Psoas muscle (tissue), 8 donors: Measurements from ENCODE around the gene MAST4. TPM values are rescaled to one million over a fixed set of nuclear protein-coding genes. Genes with fewer than 3 reads are reported as not detected.

ENCODE experiments used
- ATAC-seq, 4 donors: fragments of 200-7000 bp; cut with Tn5 transposase; one replicate each; pipeline ENCODE4 v1.9.1; 2020; ENCODE audit warnings: moderate library complexity in 3 of 4, mild to moderate bottlenecking in 2 of 4
- DNase-seq, 2 donors: peaks; one replicate each; pipeline ENCODE4 v3.0.0-alpha.2; 2020
- H3K27ac ChIP-seq: fragments of 200-600 bp; one replicate; pipeline ENCODE4 v1.8.0; 2022
- H3K27me3 ChIP-seq, 3 donors: fragments of 200-600 bp in 1 of 3; one replicate each; pipeline versions ENCODE4 v1.6.1 to v1.8.0; 2013 to 2022; ENCODE audit warnings: low read length in 2 of 3, mild to moderate bottlenecking in 2 of 3, moderate library complexity in 1 of 3; ENCODE audit not compliant: insufficient read depth in 3 of 3
- H3K36me3 ChIP-seq, 2 donors: fragments of 200-600 bp in 1 of 2; one replicate each; pipeline versions ENCODE4 v1.6.1 to v1.8.0; 2013 to 2022; ENCODE audit warnings: low read depth in 1 of 2, mild to moderate bottlenecking in 1 of 2, moderate library complexity in 1 of 2; ENCODE audit not compliant: insufficient read depth in 1 of 2
- H3K4me1 ChIP-seq: fragments of 200-600 bp; one replicate; pipeline ENCODE4 v1.8.0; 2022
- H3K4me3 ChIP-seq: fragments of 200-600 bp; one replicate; pipeline ENCODE4 v1.8.0; 2022; ENCODE audit warnings: mild to moderate bottlenecking
- H3K9me3 ChIP-seq: fragments of 200-600 bp; one replicate; pipeline ENCODE4 v1.8.0; 2022
- WGBS, 3 donors: extraction: QIAGEN DNeasy Blood & Tissue Kit; methylation state at CpG; one replicate each; pipeline versions ENCODE4 v1.1.6 to v1.1.7; 2013; 5-methylcytosine and 5-hydroxymethylcytosine counted together
- intact Hi-C, 2 donors: fragments of 100-400 bp; cut with DNase I; formaldehyde crosslinking; loops; one replicate each; pipeline versions ENCODE4 v1.11.0 to v1.14.2; 2022
- polyA plus RNA-seq, 3 donors: library from polyadenylated mRNA; stranded (reverse); fragments of 200-250 nt; gene quantifications; one replicate each; pipeline ENCODE4 v1.2.3, GENCODE V29; 2013
- total RNA-seq, 4 donors: library from RNA; stranded (reverse); fragmentation: NEBNext Ultra II Directional in 2 of 4; extraction: Animal tissue kit (Norgen Biotek cat#: 25700) in 2 of 4; gene quantifications; one replicate each; pipeline versions ENCODE4 v1.2.1 to v1.2.4, GENCODE V29; 2021 to 2023
- TF ChIP-seq, protein P1 (sequence below): fragments of 200-600 bp; IDR thresholded peaks from one replicate; pipeline ENCODE4 v1.8.0; 2022; ENCODE audit warnings: antibody characterized with exemption
- donor health status: healthy with polysubstance abuse.
- donor health status: DM: no; HTN: no; CAD: no; lungs with moderate emphysema.
- donor health status: Bipolar disorder and iron deficiency.
- donor health status: healthy.
- donor health status: DM: yes; HTN: yes; CAD: no.
- donor health status: DM: no; HTN: no; CAD: no.
- donor health status: DM: no; HTN: no; CAD: no.
- donor health status: DM: yes; HTN: yes; CAD: no.

The MAST4 gene
- total and polyA plus RNA-seq, 7 donors, result 3.2 to 123 (median 12.1) TPM

DNA sequence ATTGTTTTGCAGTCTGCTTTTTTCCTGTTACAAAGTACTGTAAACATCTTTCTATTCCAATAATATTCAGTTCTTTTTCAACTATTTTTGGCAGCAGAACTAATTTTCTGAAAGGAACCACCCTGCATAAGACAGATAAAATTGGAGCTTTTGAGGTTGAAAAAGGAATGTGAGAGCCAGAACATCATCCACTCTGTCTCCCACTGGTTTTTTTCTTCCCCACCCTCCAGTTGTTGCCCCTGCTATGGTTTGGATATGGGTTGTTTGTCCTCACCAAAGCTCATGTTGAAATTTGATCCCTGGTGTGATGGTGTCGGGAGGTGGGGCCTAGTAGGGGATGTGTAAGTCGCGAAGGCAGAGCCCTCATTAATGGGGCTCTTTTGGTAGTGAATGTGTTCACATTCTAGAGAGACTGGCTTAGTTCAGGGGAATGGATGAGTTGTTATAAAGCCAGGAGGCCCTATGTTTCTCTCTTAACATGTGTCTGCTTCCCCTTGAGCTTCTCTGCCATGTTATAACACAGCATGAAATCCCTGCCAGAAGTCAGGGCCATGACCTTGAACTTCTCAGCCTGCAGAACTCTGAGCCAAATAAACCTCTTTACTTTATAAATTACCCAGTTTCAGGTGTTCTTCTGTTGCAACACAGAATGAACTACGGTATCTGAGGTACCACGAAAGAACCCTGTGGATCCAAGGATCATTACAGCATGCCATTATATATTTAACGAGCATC lies 34.8 kb upstream of the MAST4 start:
- H3K27me3 ChIP-seq, result no peaks in the 10 kb centered on the region
- H3K9me3 ChIP-seq, result no peaks in the 10 kb centered on the region
- ATAC-seq (no peak), DNase-seq (no peak)
- TF ChIP-seq, protein P1, sequence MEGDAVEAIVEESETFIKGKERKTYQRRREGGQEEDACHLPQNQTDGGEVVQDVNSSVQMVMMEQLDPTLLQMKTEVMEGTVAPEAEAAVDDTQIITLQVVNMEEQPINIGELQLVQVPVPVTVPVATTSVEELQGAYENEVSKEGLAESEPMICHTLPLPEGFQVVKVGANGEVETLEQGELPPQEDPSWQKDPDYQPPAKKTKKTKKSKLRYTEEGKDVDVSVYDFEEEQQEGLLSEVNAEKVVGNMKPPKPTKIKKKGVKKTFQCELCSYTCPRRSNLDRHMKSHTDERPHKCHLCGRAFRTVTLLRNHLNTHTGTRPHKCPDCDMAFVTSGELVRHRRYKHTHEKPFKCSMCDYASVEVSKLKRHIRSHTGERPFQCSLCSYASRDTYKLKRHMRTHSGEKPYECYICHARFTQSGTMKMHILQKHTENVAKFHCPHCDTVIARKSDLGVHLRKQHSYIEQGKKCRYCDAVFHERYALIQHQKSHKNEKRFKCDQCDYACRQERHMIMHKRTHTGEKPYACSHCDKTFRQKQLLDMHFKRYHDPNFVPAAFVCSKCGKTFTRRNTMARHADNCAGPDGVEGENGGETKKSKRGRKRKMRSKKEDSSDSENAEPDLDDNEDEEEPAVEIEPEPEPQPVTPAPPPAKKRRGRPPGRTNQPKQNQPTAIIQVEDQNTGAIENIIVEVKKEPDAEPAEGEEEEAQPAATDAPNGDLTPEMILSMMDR, result no peak
- 65 to 80% (median 74%) methylated on average over 6 of the region's 6 CpGs for WGBS, 3 donors
- intact Hi-C loops, result no loop called here
- H3K4me3 ChIP-seq, result no peak overlapping the region
- H3K4me1 ChIP-seq, result no peaks in the 10 kb centered on the region
- no peak overlapping the region for H3K27ac ChIP-seq
- no peaks in the 10 kb centered on the region for H3K36me3 ChIP-seq

DNA sequence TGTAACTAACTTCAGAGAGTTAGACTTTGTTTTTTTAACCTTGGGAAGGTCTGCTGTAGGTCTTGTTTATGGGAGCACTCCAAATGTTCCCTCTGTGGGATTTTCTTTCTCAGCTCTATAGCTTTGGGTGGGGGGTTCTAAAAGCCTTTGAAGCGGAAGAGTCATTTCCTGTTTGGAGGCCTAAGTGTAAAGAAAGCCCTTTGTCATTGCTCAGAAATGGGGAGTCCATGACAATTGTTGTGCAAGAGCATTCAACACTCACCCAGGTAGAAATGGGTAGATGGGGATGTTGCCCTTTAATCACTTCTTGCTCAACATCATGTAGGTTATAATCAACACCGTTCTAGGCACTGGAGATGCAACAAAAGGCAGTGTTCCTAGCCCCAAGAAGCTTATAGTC lies 30.3 kb upstream of the MAST4 start:
- H3K27ac ChIP-seq, result no peak overlapping the region
- H3K4me3 ChIP-seq, result no peak overlapping the region
- ATAC-seq, result no peak
- no peaks in the 10 kb centered on the region for H3K36me3 ChIP-seq
- H3K4me1 ChIP-seq, result no peaks in the 10 kb centered on the region
- no peaks in the 10 kb centered on the region for H3K9me3 ChIP-seq
- intact Hi-C loops, result no loop called here
- H3K27me3 ChIP-seq, result peaks cover 0 to 2% (median 2%) of the 10 kb centered on the region in 3 donors
- 70 to 85% (median 80%) methylated on average over 2 of the region's 2 CpGs for WGBS, 3 donors
- DNase-seq, result no peak
- TF ChIP-seq, protein P1, result no peak

DNA sequence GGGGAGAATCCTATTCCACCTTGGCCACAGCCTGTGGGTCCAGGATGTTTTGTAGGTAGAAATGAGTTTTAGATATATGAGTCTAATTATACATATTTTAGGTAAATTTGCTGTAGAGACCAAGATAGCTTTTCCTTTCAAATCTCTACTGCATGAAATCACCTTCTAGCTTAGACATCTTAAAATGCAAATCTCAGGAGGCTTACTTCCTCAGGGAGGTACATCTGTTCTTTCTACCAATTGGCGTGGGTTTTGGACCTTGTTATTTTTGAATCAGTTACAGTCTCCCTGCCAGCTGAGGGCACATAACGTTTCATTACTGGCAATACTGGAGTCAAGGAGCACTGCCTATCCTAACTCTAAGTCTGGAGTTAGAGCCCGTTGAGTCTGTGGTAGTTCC lies 28.7 kb upstream of the MAST4 start:
- Histone ChIP-seq H3K4me1 (no peaks in the 10 kb centered on the region), H3K27me3 (peaks cover 0 to 2% (median 2%) of the 10 kb centered on the region in 3 donors), H3K9me3 (no peaks in the 10 kb centered on the region), H3K4me3 (no peak overlapping the region), H3K27ac (no peak overlapping the region), H3K36me3 (no peaks in the 10 kb centered on the region)
- DNase-seq, result no peak
- 22 to 41% (median 27%) methylated on average over 3 of the region's 3 CpGs for WGBS, 3 donors
- TF ChIP-seq, protein P1, result no peak
- no peak for ATAC-seq
- intact Hi-C loops, result no loop called here

DNA sequence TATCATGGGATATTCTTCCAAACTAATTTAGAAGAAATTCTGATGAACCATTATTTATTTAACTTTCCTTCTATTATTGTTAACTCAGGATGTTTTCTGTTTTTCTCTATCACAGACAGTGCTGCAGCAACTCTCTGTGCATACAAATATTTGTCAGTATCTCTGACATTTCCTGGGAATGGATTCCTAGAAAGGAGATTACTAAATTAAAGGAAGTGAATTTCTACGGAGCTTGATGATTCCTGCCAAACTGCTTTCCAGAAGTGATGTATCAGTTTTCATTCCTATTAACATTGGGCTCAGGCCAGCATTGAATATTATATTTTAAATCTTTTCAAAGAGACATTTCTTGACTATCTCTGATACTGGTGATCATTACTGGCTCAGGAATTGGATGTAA lies 26.0 kb upstream of the MAST4 start:
- intact Hi-C loops, result no loop called here
- TF ChIP-seq, protein P1, result no peak
- H3K27ac ChIP-seq, result no peak overlapping the region
- ATAC-seq (no peak), DNase-seq (no peak)
- peaks cover 0 to 2% (median 2%) of the 10 kb centered on the region in 3 donors for H3K27me3 ChIP-seq
- H3K4me3 ChIP-seq, result no peak overlapping the region
- no peaks in the 10 kb centered on the region for H3K36me3 ChIP-seq
- H3K9me3 ChIP-seq, result no peaks in the 10 kb centered on the region
- no peaks in the 10 kb centered on the region for H3K4me1 ChIP-seq
- WGBS, 3 donors, result 0 to 4% (median 0%) methylated on average over 1 of the region's 1 CpG

DNA sequence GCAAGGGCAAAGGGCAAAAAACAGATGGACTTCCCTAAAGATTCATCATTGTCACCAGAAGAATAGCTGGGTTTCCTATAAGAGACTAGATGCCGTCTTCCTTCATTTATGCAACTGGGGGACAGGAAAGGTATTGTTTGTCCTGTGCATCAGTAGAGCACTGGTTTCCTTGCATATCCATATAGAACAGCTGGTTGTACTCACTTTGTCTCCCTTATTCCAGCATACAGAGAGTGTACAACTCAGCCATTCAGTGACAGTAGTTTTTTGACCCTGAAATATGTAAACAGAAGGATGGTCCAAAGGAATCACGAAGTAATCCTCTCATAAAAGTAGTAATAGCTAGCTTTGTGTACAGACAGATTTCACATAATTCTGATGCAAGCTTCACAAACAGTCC lies 22.5 kb upstream of the MAST4 start:
- ATAC-seq, result no peak
- no peak overlapping the region for H3K4me3 ChIP-seq
- WGBS, 3 donors, result 42 to 55% (median 48%) methylated on average over 2 of the region's 2 CpGs
- H3K27ac ChIP-seq, result no peak overlapping the region
- H3K4me1 ChIP-seq, result no peaks in the 10 kb centered on the region
- DNase-seq, result no peak
- no peaks in the 10 kb centered on the region for H3K9me3 ChIP-seq
- TF ChIP-seq, protein P1, result no peak
- intact Hi-C loops, result no loop called here
- H3K36me3 ChIP-seq, result no peaks in the 10 kb centered on the region
- peaks cover 0 to 2% (median 0%) of the 10 kb centered on the region in 3 donors for H3K27me3 ChIP-seq
